Type B pancreatic cell (in vitro differentiated cells): ENCODE data around the gene KLRG1. TPM values are rescaled to one million over a fixed set of nuclear protein-coding genes. Genes with fewer than 3 reads are reported as not detected.
A peak's percentile ranks its signal among the peaks of the same experiment; 100 is the strongest.

Source experiments
- DNase-seq: peaks from one replicate; pipeline ENCODE4 v3.0.0; 2021; ENCODE audit warnings: mixed read lengths; ENCODE audit not compliant: unreplicated experiment; ENCODE audit errors: extremely low spot score
- H3K27ac Mint-ChIP-seq: 2 replicates; pipeline ENCODE4 v1.8.0; 2021; ENCODE audit warnings: mild to moderate bottlenecking, mixed read lengths
- H3K27me3 Mint-ChIP-seq: 2 replicates; pipeline ENCODE4 v1.8.0; 2021; ENCODE audit warnings: mixed read lengths
- H3K36me3 Mint-ChIP-seq: 2 replicates; pipeline ENCODE4 v1.8.0; 2021; ENCODE audit warnings: mixed read lengths
- H3K4me1 Mint-ChIP-seq: one replicate; pipeline ENCODE4 v1.8.0; 2021; ENCODE audit warnings: mixed read lengths; ENCODE audit not compliant: unreplicated experiment
- H3K4me3 Mint-ChIP-seq: 2 replicates; pipeline ENCODE4 v1.8.0; 2021; ENCODE audit warnings: mild to moderate bottlenecking, mixed read lengths
- H3K9me3 Mint-ChIP-seq: 2 replicates; pipeline ENCODE4 v1.8.0; 2021; ENCODE audit warnings: mixed read lengths
- long read RNA-seq: library from polyadenylated mRNA; unstranded; transcript quantifications from one replicate; pipeline ENCODE4 v2.0.0, GENCODE V29; 2020
- total RNA-seq: library from RNA; stranded (reverse); gene quantifications from 2 replicates; pipeline ENCODE4 v1.2.1, GENCODE V29; 2021; ENCODE audit warnings: low replicate concordance
- TF ChIP-seq, protein P1 (sequence below): fragments of 200-600 bp; sonication (generic); conservative IDR thresholded peaks from 2 replicates; pipeline ENCODE4 v1.5.0; 2021; ENCODE audit warnings: antibody characterized with exemption, mild to moderate bottlenecking

Gene KLRG1
- total RNA-seq = 1.6 and 4.4 TPM in 2 replicates
- long read RNA-seq, partial matches to known transcripts = 0 of 8 reads
- long read RNA-seq, other reads (novel, unspliced or antisense) = 5 of 8 reads

DNA sequence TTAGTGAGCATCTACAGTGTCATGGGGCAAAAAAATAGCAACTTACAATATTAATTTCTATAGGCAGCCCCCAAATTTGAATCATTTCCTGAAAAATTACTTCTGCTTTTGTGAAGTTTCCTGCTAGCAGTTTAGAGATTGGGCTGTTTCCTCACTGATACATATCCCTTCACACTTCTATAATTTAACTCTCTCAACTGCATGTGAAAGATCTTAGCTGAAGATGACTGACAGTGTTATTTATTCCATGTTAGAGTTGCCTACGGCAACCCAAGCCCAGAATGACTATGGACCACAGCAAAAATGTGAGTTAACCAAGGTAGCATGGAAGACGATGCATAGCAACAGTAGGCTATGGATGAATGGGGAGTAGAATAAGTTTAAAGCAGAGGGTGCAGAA lies at the start of gene KLRG1:
KLRG1 (plus strand) TSS at position 134 of the 400 bp plus-strand sequence; CDS start at position 224, 90 bp downstream.
- no peaks in the 10 kb centered on the region for H3K4me1 Mint-ChIP-seq
- H3K9me3 Mint-ChIP-seq = no peaks in the 10 kb centered on the region
- H3K27me3 Mint-ChIP-seq = no peaks in the 10 kb centered on the region
- TF ChIP-seq, protein P1, sequence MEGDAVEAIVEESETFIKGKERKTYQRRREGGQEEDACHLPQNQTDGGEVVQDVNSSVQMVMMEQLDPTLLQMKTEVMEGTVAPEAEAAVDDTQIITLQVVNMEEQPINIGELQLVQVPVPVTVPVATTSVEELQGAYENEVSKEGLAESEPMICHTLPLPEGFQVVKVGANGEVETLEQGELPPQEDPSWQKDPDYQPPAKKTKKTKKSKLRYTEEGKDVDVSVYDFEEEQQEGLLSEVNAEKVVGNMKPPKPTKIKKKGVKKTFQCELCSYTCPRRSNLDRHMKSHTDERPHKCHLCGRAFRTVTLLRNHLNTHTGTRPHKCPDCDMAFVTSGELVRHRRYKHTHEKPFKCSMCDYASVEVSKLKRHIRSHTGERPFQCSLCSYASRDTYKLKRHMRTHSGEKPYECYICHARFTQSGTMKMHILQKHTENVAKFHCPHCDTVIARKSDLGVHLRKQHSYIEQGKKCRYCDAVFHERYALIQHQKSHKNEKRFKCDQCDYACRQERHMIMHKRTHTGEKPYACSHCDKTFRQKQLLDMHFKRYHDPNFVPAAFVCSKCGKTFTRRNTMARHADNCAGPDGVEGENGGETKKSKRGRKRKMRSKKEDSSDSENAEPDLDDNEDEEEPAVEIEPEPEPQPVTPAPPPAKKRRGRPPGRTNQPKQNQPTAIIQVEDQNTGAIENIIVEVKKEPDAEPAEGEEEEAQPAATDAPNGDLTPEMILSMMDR = no peak
- no peak for DNase-seq
- H3K36me3 Mint-ChIP-seq = no peaks in the 10 kb centered on the region
- no peak within 1 kb of the TSS for H3K4me3 Mint-ChIP-seq
- H3K27ac Mint-ChIP-seq = no peak within 1 kb of the TSS

DNA sequence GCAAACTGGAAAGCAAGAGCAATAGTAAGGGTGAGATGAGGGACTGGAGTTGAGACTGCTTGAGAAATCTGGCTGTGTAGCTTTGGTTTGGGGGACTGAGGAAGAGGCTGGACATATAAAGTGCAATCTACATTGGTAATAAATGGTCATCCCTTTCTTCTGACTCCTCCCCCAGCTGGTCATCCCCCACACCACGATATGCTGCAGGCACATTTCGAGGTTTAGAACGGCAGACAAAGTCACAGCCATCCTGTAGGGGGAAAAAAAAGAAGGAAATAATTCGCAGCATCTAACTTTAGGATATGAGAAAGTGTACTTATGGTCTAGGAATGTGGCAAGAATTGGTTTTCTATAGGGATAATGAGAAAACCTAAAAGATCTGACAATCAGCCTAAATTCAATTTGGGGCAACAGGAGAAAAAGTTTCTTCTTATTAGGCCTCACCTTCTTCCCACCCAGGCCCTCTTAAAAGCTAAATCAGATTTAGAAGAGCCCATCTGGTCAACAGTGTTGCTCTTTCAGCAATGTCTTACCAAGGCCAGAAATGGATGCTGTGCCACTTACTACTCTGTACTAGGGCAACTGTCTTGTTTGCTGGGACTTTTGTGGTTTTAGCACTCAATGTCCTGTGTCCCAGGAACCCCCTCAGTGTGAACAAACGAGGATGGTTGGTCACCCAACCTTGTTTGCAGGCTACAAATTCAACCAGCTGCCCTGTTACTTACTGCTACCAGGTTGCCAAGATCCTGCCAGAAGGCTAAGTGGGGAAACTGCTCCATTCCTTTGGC lies 47.5 kb upstream of the KLRG1 start:
- H3K9me3 Mint-ChIP-seq = no peaks in the 10 kb centered on the region
- peaks cover 49% of the 10 kb centered on the region for H3K36me3 Mint-ChIP-seq
- H3K4me3 Mint-ChIP-seq = no peak overlapping the region
- no peak overlapping the region for H3K27ac Mint-ChIP-seq
- TF ChIP-seq, protein P1 = no peak
- H3K4me1 Mint-ChIP-seq = no peaks in the 10 kb centered on the region
- no peaks in the 10 kb centered on the region for H3K27me3 Mint-ChIP-seq
- DNase-seq = no peak

DNA sequence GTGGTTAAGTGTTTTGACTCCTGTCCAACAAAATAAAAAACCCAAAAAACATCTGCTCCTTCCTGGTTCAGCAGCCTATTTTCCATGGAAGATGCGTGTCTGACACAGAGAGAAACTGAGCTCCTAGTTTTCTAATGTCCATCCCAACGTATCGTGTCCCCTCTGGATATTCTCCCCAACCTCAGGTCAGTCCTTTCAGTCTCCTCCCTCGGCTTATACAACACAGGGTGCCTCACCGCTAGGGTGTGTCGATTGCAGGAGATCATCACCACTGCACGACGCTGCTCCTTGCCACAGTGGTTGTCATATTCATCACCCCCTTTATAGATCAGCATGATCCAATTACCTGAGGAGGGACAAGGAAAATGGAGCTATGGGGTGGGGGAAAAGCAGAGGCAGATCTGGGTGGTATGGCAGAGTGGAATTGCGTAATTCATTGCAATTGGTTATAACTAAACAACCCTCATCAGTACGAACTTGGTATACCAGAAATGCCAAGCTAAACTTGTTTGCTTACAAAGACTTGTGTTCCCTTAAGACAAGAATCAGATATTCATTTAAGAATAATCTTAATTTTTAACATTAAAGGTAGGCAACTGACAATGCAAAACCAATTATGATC lies 45.7 kb upstream of the KLRG1 start:
- Mint-ChIP-seq H3K27me3 (no peaks in the 10 kb centered on the region), H3K9me3 (no peaks in the 10 kb centered on the region), H3K36me3 (peaks cover 45% of the 10 kb centered on the region), H3K4me3 (no peak overlapping the region), H3K4me1 (peaks cover 4% of the 10 kb centered on the region), H3K27ac (no peak overlapping the region)
- TF ChIP-seq, protein P1 = no peak
- DNase-seq = no peak

DNA sequence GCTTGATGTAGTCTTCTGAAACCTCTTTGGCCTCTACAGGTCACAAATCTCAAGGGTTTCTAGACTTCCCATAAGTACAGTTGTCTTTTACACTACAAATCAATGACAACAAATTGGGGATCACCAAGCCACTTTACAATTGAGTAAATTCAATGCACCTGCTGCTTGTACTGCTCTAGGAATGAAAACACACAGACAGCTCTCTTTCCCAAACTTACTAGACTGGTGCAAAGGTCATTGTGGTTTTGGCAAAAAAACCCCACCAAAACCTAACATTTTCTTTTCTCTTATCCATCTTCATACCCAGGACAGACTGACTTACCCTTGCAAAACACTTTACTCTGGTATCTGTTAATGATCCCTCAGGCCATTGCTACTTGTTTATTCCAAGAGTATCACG lies 42.6 kb upstream of the KLRG1 start:
- Mint-ChIP-seq H3K27ac (no peak overlapping the region), H3K36me3 (peaks cover 35% of the 10 kb centered on the region), H3K9me3 (no peaks in the 10 kb centered on the region), H3K27me3 (no peaks in the 10 kb centered on the region), H3K4me1 (peaks cover 4% of the 10 kb centered on the region), H3K4me3 (peak overlapping the region; percentile 30)
- no peak for DNase-seq
- TF ChIP-seq, protein P1 = no peak

DNA sequence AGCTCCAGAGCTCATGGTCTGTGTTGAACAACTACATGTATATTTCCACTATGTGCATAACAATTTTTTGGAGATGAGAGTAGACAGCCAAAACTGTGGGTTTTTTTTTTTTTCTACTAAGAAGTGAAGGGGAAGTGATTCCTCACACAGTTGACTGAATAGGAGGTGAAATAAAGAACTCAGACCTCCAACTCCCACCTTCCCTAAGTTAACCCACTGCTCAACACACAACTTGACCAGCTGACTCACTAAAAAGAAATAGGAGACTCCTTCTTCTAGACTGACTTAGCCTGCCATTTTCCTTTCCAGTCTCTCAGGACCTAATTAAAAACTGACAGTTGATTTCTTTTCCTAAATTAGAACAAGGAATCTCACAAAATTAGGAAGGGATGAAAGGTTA lies 41.6 kb upstream of the KLRG1 start:
- no peaks in the 10 kb centered on the region for H3K9me3 Mint-ChIP-seq
- H3K27me3 Mint-ChIP-seq = no peaks in the 10 kb centered on the region
- TF ChIP-seq, protein P1 = no peak
- DNase-seq = no peak
- no peak overlapping the region for H3K27ac Mint-ChIP-seq
- H3K36me3 Mint-ChIP-seq = peaks cover 31% of the 10 kb centered on the region
- H3K4me3 Mint-ChIP-seq = peak overlapping the region; percentile 40
- peaks cover 4% of the 10 kb centered on the region for H3K4me1 Mint-ChIP-seq
